Measurements from ENCODE around the gene CCRL2.
"Not testable (repeated sequence)": the region's sequence is repeated elsewhere in the genome, so short reads cannot be mapped to it uniquely, and the experiment has no call there.

CCRL2 gene

DNA sequence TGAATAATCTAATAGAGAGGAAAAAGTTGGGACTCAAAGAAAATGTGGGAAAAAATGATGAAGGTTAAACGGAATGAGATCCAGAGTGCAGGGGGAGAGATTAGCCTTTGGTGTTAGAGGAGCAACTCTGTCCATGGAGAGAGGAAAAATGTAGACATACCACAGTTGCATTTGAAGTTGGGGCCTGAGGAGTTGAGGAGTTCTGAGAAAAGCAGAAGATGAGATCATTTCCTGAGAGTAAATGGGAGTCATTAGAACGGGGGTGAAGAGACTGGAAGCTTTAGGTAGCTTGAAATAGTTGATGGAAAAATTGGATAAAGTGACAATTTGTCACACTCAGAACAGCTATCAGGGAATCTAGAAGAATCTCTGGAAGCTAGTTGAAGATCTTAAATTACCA, 7.5 kb upstream of the CCRL2 start:
- Histone ChIP-seq H3K4me3 (no peak overlapping the region), H3K27ac (no peak overlapping the region)

DNA sequence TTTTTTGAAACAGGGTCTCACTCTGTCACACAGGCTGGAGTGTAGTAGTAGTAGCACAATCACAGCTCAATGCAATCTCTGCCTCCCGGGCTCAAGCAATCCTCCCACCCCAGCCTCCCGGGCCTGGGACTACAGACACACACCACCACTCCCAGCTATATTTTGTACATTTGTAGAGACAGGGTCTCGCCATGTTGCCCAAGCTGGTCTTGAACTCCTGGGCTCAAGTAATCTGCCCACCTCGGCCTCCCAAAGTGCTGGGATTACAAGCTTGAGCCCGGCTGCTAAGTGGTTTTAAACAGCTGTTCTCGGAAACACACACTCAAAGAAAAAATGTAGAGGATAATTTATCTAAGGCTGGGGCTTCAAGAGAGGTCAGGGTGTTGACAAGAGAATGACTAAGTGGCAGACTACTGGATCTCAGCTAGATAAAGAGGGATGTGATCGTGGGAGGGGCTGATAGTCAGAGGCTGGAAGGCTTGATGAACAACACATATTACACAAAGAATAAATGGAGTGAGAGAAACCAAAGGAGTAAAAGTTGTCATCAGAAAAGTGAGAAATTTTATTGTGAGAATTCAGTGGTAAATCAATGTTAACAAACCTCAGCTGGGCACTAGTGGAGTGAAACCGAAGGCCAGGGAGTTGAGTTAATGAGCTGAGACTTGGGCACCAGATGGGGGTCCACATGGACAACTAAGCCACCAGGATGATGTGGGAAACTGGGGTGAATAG, 6.9 kb upstream of the CCRL2 start:
- no peak overlapping the region for H3K4me3 ChIP-seq
- H3K27ac ChIP-seq: no peak overlapping the region

GRCh38 chr3:46400846-46401245, 6.2 kb upstream of the CCRL2 start:
- no peak overlapping the region for H3K27ac ChIP-seq

DNA sequence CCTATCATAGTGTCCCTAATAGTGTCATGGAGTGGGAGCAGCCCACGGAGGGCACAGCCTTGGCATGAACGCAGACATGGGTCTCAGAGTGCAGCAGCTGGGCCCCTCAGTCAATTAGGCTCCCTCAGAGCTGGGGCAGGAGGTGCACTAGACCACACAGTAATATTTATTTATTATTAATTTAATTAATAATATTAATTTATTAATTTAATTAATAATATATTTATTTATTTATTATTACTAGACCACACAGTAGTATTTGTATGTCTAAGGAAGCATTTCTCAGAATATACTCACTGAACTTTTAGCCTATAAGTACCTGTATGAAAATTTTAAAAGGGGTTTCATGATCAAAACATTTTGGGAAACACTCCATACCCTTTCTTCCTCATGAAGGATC, 5.5 kb upstream of the CCRL2 start:
- H3K4me3 ChIP-seq: no peak overlapping the region
- H3K27ac ChIP-seq: no peak overlapping the region

More at GRCh38 chr3:46400846-46401245, 6.2 kb upstream of the CCRL2 start:
- H3K4me3 ChIP-seq: no peak overlapping the region

GRCh38 chr3:46402902-46403301, 4.2 kb upstream of the CCRL2 start:
- not testable (repeated sequence) for H3K27ac ChIP-seq, H3K4me3 ChIP-seq

- H3K27ac ChIP-seq: peak overlapping the region in 18 of 21 experiments; percentile 4 to 94 (median 72)
- no peak overlapping the region for H3K4me3 ChIP-seq
Measured at GRCh38 chr3:46405301-46406019, 1.6 kb upstream of the CCRL2 start.

DNA sequence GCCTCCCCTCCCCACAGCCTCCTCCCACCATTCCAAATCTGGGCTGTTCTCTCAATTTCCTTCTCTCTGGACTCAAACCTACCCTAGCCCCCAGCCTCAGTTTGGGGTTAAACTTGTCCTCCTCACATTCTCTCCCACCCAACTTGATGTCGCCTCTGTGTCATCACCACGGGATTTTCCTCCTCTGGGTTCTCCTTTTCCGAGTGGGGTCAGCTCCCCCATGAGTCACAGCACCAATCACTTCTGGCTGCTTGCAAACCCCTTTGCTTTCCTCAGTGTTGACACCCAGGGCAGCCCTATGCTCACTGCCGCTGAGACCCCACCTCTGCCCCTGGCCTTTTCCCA, 644 bp upstream of the CCRL2 start:
- peak overlapping the region in 20 of 21 experiments; percentile 7 to 94 (median 72) for H3K27ac ChIP-seq

GRCh38 chr3:46407970-46408369, 911 bp downstream of the CCRL2 start:
- H3K27ac ChIP-seq: peak overlapping the region in 16 of 21 experiments; percentile 37 to 94 (median 72)
- H3K4me3 ChIP-seq: peak overlapping the region in 4 of 7 experiments; percentile 14 to 25 (median 22)

More for the DNA sequence above, 644 bp upstream of the CCRL2 start:
- H3K4me3 ChIP-seq: peak overlapping the region in 1 of 7 experiments; percentile 25

DNA sequence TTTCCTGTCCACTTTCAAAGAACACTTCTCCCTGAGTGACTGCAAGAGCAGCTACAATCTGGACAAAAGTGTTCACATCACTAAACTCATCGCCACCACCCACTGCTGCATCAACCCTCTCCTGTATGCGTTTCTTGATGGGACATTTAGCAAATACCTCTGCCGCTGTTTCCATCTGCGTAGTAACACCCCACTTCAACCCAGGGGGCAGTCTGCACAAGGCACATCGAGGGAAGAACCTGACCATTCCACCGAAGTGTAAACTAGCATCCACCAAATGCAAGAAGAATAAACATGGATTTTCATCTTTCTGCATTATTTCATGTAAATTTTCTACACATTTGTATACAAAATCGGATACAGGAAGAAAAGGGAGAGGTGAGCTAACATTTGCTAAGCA, 1.8 kb downstream of the CCRL2 start:
- Histone ChIP-seq H3K4me3 (no peak overlapping the region), H3K27ac (peak overlapping the region in 1 of 21 experiments; percentile 87)

DNA sequence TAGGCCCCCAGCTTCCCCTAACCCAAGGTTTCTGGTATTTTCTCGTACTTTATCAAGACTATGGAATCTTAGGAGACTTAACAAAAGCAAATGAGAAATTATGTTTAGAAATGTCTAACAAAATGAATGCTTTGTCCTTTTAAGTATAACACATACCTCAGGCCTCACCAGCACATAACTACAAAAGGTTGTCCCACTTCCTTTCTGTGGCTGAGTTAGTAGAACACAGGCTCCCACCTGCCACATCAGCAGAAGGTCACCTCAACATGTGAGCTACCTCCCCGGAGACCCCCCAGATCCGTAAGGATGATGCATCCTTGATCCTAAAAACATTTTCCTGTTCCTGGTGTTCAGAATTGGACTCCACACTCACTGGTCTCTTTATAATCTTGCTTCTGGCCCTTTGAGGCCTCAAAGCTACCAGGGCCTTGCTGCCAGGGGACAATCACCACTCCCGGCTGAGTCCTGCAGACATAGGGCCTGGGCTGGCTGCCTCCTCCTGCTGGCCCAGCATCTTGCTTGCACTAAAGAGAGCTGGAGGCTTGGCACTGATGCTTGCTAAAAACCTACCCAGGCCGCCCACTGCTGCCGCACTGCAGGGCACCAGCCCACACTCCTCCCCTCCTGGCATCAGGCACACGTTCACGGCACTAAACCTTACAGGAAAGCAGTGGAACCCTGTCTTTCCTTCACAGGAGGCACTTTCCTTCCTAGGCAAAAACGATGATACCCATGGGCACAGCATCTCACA, 2.9 kb downstream of the CCRL2 start:
- H3K4me3 ChIP-seq: no peak overlapping the region
- no peak overlapping the region for H3K27ac ChIP-seq

- Histone ChIP-seq H3K4me3 (no peak overlapping the region), H3K27ac (no peak overlapping the region)
Measured at GRCh38 chr3:46410669-46411068, 3.6 kb downstream of the CCRL2 start.

DNA sequence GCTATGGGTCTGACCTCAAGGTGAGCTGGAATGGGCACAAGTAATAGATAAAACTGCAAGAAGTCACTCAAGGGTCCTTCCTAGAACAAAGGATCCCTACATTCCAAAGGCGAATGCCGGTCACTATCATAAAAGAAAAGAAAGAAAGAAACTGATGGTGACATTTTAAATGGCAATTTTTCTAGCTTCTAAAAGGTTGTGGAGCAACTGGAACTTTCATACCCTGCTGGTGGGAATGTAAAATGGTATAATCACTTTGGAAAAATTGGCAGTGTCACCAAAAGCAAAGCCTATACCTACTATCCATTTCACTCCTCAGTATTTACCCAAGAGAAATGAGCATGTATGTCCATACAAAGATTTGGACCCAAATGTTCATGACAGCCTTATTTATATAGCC, 4.2 kb downstream of the CCRL2 start:
- no peak overlapping the region for H3K4me3 ChIP-seq
- H3K27ac ChIP-seq: no peak overlapping the region

GRCh38 chr3:46412786-46413298, 5.8 kb downstream of the CCRL2 start:
- Histone ChIP-seq H3K4me3 (no peak overlapping the region), H3K27ac (no peak overlapping the region)

DNA sequence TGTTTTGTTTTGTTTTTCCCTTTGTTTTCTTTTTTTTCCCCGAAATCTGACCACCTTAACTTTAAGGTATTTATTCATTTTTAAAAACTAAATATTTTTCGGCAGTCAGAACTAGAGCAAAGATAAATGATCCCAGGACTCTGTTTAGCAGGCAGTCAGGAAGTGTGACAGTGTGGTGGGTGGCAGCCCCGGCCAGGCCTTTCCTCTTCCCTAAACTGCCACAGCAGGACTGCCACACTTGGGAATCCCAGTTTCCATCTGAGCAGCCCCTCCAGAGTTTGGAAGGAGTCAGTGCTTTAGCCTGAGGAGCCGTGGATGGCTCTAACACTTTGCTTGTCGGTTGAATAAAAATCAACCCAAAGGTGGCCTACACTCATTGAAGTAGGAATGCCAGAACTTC, 6.9 kb downstream of the CCRL2 start:
- no peak overlapping the region for H3K4me3 ChIP-seq
- H3K27ac ChIP-seq: no peak overlapping the region

GRCh38 chr3:46414739-46415138, 7.7 kb downstream of the CCRL2 start:
- Histone ChIP-seq H3K4me3 (no peak overlapping the region), H3K27ac (no peak overlapping the region)

DNA sequence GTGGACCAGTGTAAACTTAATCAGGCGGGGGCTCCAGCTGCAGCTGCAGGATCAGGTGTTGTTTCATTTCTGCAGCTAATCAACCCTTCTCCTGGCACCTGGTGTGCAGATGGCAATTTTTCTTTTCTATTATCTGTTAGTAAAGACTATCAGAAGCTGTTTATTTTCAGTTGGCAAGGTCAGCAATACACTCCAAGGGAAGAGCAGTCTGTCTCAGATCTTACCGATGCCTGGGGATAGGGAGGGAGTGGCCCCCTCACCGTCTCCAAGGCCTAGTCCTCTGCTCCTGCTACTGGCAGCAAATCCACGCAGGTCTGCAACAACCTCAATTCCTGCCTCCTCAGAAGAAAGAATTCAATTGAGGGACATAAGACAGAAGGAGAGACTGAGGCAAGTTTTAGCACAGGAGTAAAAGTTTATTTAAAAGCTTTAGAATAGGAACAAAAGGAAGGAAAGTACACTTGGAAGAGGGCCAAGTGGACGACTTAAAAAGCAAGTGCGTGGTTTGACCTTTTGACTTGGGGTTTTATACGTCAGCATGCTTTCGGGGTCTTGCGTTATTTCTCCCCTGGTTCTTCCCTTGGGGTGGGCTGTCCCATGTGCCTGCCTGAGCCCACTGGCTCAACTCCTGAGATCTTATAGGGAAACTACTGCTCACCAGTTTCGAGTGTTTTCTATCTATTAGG, 9.2 kb downstream of the CCRL2 start:
- no peak overlapping the region for H3K4me3 ChIP-seq
- H3K27ac ChIP-seq: no peak overlapping the region

- H3K4me3 ChIP-seq: no peak overlapping the region
- no peak overlapping the region for H3K27ac ChIP-seq
Measured at GRCh38 chr3:46416811-46417510, 9.9 kb downstream of the CCRL2 start.

GRCh38 chr3:46417841-46418611, 11.0 kb downstream of the CCRL2 start:
- no peak overlapping the region for H3K4me3 ChIP-seq
- H3K27ac ChIP-seq: no peak overlapping the region

DNA sequence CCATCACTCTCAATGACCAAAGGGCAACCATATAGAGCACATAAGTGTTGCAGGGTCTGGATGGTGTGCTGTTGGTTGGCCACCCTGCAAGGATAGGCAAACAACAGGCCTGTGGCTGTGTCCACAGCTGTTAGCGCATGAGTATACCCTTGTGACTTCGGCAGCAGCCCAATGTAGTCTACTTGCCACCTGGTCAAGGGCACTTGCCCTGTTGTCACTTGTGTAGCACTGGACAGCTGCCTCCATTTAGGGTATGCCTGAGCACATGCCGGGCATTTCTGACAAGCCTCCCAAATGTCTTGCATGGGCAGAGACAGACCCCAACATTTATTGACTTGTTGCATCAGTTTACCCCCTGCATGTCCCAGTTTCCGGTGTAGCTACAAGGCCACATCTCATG, 12.8 kb downstream of the CCRL2 start:
- Histone ChIP-seq H3K27ac (no peak overlapping the region), H3K4me3 (no peak overlapping the region)
